Liver (tissue), 9 donors: Measurements from ENCODE around the gene PLEKHN1. TPM values are rescaled to one million over a fixed set of nuclear protein-coding genes. Genes with fewer than 3 reads are reported as not detected.

ENCODE experiments used
- DNase-seq: peaks from one replicate; pipeline ENCODE4 v3.0.0-alpha.2; 2017; ENCODE audit warnings: low spot score
- H3K27ac ChIP-seq, 2 donors: one replicate each; pipeline ENCODE4 v1.7.0; 2013; ENCODE audit warnings: inconsistent platforms in 2 of 2, low read length in 2 of 2, control low read depth in 1 of 2, low read depth in 1 of 2, mild to moderate bottlenecking in 1 of 2
- H3K27me3 ChIP-seq, 4 donors: one replicate each; pipeline versions ENCODE4 v1.6.1 to v1.7.0; 2013; ENCODE audit warnings: low read length in 3 of 4, inconsistent platforms in 1 of 4, mild to moderate bottlenecking in 1 of 4, moderate library complexity in 1 of 4; ENCODE audit not compliant: control insufficient read depth in 4 of 4, insufficient read depth in 4 of 4
- H3K36me3 ChIP-seq, 4 donors: one replicate each; pipeline versions ENCODE4 v1.6.1 to v1.7.0; 2013; ENCODE audit warnings: low read length in 3 of 4, mild to moderate bottlenecking in 3 of 4, low read depth in 1 of 4, moderate library complexity in 1 of 4; ENCODE audit not compliant: control insufficient read depth in 4 of 4, insufficient read depth in 3 of 4
- H3K4me1 ChIP-seq, 4 donors: one replicate each; pipeline versions ENCODE4 v1.6.1 to v1.7.0; 2013; ENCODE audit warnings: low read length in 3 of 4, mild to moderate bottlenecking in 3 of 4, moderate library complexity in 1 of 4; ENCODE audit not compliant: control insufficient read depth in 4 of 4, insufficient read depth in 4 of 4
- H3K4me3 ChIP-seq, 3 donors: one replicate each; pipeline versions ENCODE4 v1.6.1 to v1.7.0; 2013; ENCODE audit warnings: low read length in 3 of 3, control low read depth in 1 of 3, low read depth in 1 of 3, mild to moderate bottlenecking in 1 of 3
- H3K9ac ChIP-seq, 2 donors: one replicate each; pipeline ENCODE4 v1.7.0; 2013; ENCODE audit warnings: low read length in 2 of 2, mild to moderate bottlenecking in 2 of 2, moderate library complexity in 2 of 2, control low read depth in 1 of 2, low read depth in 1 of 2
- H3K9me3 ChIP-seq, 4 donors: one replicate each; pipeline versions ENCODE4 v1.6.1 to v1.7.0; 2013; ENCODE audit warnings: low read length in 3 of 4; ENCODE audit not compliant: control insufficient read depth in 4 of 4
- EGR1 ChIP-seq, 2 donors: IDR thresholded peaks; 2 replicates each; pipeline ENCODE4 v1.6.1; 2016 to 2018; ENCODE audit warnings: antibody characterized with exemption in 2 of 2, low read depth in 2 of 2
- FOXA1 ChIP-seq: IDR thresholded peaks from 2 replicates; pipeline ENCODE4 v1.6.1; 2016; ENCODE audit warnings: antibody characterized with exemption
- FOXA2 ChIP-seq: IDR thresholded peaks from 2 replicates; pipeline ENCODE4 v1.6.1; 2016; ENCODE audit warnings: antibody characterized with exemption
- GABPA ChIP-seq, 2 donors: IDR thresholded peaks in 1 of 2; conservative IDR thresholded peaks in 1 of 2; 2 replicates each; pipeline ENCODE4 v1.6.1; 2016; ENCODE audit warnings: antibody characterized with exemption in 2 of 2, mild to moderate bottlenecking in 1 of 2, moderate library complexity in 1 of 2
- HNF4A ChIP-seq, 2 donors: conservative IDR thresholded peaks; 2 replicates each; pipeline ENCODE4 v1.6.1; 2016; ENCODE audit warnings: antibody characterized with exemption in 2 of 2, mild to moderate bottlenecking in 2 of 2
- HNF4G ChIP-seq: IDR thresholded peaks from 2 replicates; pipeline ENCODE4 v1.6.1; 2016; ENCODE audit warnings: antibody characterized with exemption
- JUND ChIP-seq, 2 donors: IDR thresholded peaks; 2 replicates each; pipeline ENCODE4 v1.6.1; 2016; ENCODE audit warnings: antibody characterized with exemption in 2 of 2
- RAD21 ChIP-seq, 2 donors: IDR thresholded peaks; 2 replicates each; pipeline ENCODE4 v1.6.1; 2016; ENCODE audit warnings: antibody characterized with exemption in 2 of 2, mild to moderate bottlenecking in 2 of 2
- RXRA ChIP-seq, 2 donors: IDR thresholded peaks; 2 replicates each; pipeline ENCODE4 v1.6.1; 2017 to 2018; ENCODE audit warnings: antibody characterized with exemption in 2 of 2, mild to moderate bottlenecking in 1 of 2
- SP1 ChIP-seq: IDR thresholded peaks from 2 replicates; pipeline ENCODE4 v1.6.1; 2018; ENCODE audit warnings: antibody characterized with exemption, mild to moderate bottlenecking
- TAF1 ChIP-seq: conservative IDR thresholded peaks from 2 replicates; pipeline ENCODE4 v1.6.1; 2016; ENCODE audit warnings: antibody characterized with exemption, mild to moderate bottlenecking
- YY1 ChIP-seq: IDR thresholded peaks from 2 replicates; pipeline ENCODE4 v1.6.1; 2016; ENCODE audit warnings: antibody characterized with exemption, mild to moderate bottlenecking
- WGBS: extraction: QIAGEN DNeasy Blood & Tissue Kit; methylation state at CpG from one replicate; pipeline ENCODE4 v1.1.7; 2013; 5-methylcytosine and 5-hydroxymethylcytosine counted together
- polyA plus RNA-seq, 2 donors: library from polyadenylated mRNA; stranded (reverse) in 1 of 2; unstranded in 1 of 2; fragments of 200-250 nt in 1 of 2; fragments of >200 nt in 1 of 2; fragmentation: Nextera tagmentation in 1 of 2; extraction: Ambion mirVana in 1 of 2; gene quantifications; one replicate each; pipeline versions ENCODE4 v1.2.1 to v1.2.3, GENCODE V29; 2013 to 2015
- total RNA-seq, 2 donors: library from RNA; depleted of rRNA; stranded (reverse); fragments of >200 nt; gene quantifications; one replicate each; pipeline ENCODE4 v1.2.3, GENCODE V29; 2014
- TF ChIP-seq, protein P1 (sequence below): IDR thresholded peaks from 2 replicates; pipeline ENCODE4 v1.6.1; 2016; ENCODE audit warnings: antibody characterized with exemption
- TF ChIP-seq, protein P2 (sequence below): fragments of 150-350 bp; IDR thresholded peaks from 2 replicates; pipeline ENCODE4 v1.5.1; 2017; ENCODE audit warnings: improper control_type of control experiment, low read depth, low read length; ENCODE audit not compliant: missing input control
- TF ChIP-seq, protein P3 (sequence below): IDR thresholded peaks from 2 replicates; pipeline ENCODE4 v1.6.1; 2016; ENCODE audit warnings: antibody characterized with exemption
- TF ChIP-seq, protein P4 (sequence below): IDR thresholded peaks from 2 replicates; pipeline ENCODE4 v1.6.1; 2016; ENCODE audit warnings: antibody characterized with exemption, mild to moderate bottlenecking
- TF ChIP-seq, protein P5 (sequence below): IDR thresholded peaks from 2 replicates; pipeline ENCODE4 v1.6.1; 2016; ENCODE audit warnings: antibody characterized with exemption
- donor health status: healthy.
- donor health status: healthy.
- donor health status: healthy.
- donor health status: healthy.
- donor health status: healthy.

PLEKHN1 gene
- total and polyA plus RNA-seq, 4 donors, result 0.17 to 0.18 TPM; not detected in 2

DNA sequence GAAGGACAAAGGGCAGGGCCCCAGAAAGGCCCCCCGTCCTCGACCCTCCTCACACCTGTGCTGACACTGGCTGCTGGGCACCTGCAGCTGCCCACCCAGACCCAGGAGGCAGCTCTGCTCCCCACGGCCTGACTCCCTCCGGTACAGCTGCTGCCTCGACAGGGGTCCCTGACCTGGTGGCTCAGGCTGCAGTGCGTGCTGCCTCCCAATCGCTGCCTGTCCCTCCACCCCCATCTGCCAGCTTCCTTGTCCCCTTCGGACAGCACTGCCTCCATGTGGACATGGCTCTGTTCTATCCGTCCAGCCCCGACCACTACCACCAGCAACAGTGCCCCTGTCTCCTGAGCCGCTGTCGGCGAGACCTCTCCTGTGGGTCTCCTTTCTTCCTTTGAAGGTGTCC, 11.4 kb upstream of the PLEKHN1 start:
- Histone ChIP-seq H3K36me3 (peaks cover 18 to 66% (median 31%) of the 10 kb centered on the region in 4 donors), H3K4me3 (no peak overlapping the region), H3K4me1 (peaks cover 6 to 24% (median 17%) of the 10 kb centered on the region in 4 donors), H3K27me3 (no peaks in the 10 kb centered on the region), H3K9me3 (no peaks in the 10 kb centered on the region), H3K27ac (no peak overlapping the region), H3K9ac (no peak overlapping the region)
- no peak for DNase-seq
- TF ChIP-seq RXRA (IDR thresholded peaks at IDR 0.05), result no peak
- TF ChIP-seq FOXA2, result no peak
- TF ChIP-seq, protein P1, sequence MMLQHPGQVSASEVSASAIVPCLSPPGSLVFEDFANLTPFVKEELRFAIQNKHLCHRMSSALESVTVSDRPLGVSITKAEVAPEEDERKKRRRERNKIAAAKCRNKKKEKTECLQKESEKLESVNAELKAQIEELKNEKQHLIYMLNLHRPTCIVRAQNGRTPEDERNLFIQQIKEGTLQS, result no peak
- no peak for TF ChIP-seq SP1
- TF ChIP-seq, protein P2, sequence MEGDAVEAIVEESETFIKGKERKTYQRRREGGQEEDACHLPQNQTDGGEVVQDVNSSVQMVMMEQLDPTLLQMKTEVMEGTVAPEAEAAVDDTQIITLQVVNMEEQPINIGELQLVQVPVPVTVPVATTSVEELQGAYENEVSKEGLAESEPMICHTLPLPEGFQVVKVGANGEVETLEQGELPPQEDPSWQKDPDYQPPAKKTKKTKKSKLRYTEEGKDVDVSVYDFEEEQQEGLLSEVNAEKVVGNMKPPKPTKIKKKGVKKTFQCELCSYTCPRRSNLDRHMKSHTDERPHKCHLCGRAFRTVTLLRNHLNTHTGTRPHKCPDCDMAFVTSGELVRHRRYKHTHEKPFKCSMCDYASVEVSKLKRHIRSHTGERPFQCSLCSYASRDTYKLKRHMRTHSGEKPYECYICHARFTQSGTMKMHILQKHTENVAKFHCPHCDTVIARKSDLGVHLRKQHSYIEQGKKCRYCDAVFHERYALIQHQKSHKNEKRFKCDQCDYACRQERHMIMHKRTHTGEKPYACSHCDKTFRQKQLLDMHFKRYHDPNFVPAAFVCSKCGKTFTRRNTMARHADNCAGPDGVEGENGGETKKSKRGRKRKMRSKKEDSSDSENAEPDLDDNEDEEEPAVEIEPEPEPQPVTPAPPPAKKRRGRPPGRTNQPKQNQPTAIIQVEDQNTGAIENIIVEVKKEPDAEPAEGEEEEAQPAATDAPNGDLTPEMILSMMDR, result no peak
- no peak for TF ChIP-seq HNF4G
- no peak for TF ChIP-seq HNF4A (conservative IDR thresholded peaks at IDR 0.05)
- TF ChIP-seq, protein P3, sequence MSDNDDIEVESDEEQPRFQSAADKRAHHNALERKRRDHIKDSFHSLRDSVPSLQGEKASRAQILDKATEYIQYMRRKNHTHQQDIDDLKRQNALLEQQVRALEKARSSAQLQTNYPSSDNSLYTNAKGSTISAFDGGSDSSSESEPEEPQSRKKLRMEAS, result no peak
- no peak for TF ChIP-seq YY1
- TF ChIP-seq, protein P4, sequence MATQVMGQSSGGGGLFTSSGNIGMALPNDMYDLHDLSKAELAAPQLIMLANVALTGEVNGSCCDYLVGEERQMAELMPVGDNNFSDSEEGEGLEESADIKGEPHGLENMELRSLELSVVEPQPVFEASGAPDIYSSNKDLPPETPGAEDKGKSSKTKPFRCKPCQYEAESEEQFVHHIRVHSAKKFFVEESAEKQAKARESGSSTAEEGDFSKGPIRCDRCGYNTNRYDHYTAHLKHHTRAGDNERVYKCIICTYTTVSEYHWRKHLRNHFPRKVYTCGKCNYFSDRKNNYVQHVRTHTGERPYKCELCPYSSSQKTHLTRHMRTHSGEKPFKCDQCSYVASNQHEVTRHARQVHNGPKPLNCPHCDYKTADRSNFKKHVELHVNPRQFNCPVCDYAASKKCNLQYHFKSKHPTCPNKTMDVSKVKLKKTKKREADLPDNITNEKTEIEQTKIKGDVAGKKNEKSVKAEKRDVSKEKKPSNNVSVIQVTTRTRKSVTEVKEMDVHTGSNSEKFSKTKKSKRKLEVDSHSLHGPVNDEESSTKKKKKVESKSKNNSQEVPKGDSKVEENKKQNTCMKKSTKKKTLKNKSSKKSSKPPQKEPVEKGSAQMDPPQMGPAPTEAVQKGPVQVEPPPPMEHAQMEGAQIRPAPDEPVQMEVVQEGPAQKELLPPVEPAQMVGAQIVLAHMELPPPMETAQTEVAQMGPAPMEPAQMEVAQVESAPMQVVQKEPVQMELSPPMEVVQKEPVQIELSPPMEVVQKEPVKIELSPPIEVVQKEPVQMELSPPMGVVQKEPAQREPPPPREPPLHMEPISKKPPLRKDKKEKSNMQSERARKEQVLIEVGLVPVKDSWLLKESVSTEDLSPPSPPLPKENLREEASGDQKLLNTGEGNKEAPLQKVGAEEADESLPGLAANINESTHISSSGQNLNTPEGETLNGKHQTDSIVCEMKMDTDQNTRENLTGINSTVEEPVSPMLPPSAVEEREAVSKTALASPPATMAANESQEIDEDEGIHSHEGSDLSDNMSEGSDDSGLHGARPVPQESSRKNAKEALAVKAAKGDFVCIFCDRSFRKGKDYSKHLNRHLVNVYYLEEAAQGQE, result no peak
- WGBS, result 92% methylated on average over 13 of the region's 13 CpGs

DNA sequence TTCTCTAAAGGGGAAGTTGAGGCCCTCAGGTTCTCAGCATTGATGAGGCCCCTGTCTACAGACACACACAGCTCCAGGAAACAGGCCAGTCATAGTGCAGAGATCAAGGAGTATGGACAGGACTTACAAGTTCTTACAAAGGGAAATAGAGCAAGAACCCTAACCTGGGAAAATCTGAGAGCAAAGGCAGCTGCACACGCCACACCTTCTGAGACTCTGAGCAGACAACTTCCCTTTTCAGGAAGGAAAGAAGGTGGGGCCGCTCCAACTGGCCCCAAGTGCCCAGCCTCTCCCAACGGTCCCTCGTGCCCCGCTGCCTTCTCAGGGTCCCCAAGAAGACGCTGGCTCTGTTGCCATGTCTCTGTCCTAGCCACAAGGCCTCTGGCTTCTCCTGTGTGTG, 10.8 kb upstream of the PLEKHN1 start:
- 82% methylated on average over 6 of the region's 6 CpGs for WGBS
- H3K27ac ChIP-seq, result no peak overlapping the region
- peaks cover 6 to 24% (median 17%) of the 10 kb centered on the region in 4 donors for H3K4me1 ChIP-seq

More for the DNA sequence above, 10.8 kb upstream of the PLEKHN1 start:
- Histone ChIP-seq H3K36me3 (peaks cover 18 to 61% (median 28%) of the 10 kb centered on the region in 4 donors), H3K27me3 (no peaks in the 10 kb centered on the region), H3K9ac (no peak overlapping the region), H3K4me3 (no peak overlapping the region), H3K9me3 (no peaks in the 10 kb centered on the region)
- DNase-seq, result no peak
- TF ChIP-seq SP1, result no peak
- TF ChIP-seq, protein P5, sequence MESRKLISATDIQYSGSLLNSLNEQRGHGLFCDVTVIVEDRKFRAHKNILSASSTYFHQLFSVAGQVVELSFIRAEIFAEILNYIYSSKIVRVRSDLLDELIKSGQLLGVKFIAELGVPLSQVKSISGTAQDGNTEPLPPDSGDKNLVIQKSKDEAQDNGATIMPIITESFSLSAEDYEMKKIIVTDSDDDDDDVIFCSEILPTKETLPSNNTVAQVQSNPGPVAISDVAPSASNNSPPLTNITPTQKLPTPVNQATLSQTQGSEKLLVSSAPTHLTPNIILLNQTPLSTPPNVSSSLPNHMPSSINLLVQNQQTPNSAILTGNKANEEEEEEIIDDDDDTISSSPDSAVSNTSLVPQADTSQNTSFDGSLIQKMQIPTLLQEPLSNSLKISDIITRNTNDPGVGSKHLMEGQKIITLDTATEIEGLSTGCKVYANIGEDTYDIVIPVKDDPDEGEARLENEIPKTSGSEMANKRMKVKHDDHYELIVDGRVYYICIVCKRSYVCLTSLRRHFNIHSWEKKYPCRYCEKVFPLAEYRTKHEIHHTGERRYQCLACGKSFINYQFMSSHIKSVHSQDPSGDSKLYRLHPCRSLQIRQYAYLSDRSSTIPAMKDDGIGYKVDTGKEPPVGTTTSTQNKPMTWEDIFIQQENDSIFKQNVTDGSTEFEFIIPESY, result no peak
- TF ChIP-seq HNF4A (conservative IDR thresholded peaks at IDR 0.05), result no peak
- no peak for TF ChIP-seq GABPA (IDR thresholded peaks at IDR 0.05 in 1 of 2, conservative IDR thresholded peaks at IDR 0.05 in 1 of 2)
- TF ChIP-seq, protein P2, result no peak
- TF ChIP-seq, protein P3, result no peak
- TF ChIP-seq FOXA1, result no peak
- TF ChIP-seq HNF4G, result no peak
- no peak for TF ChIP-seq FOXA2
- TF ChIP-seq, protein P4, result no peak
- TF ChIP-seq YY1, result no peak
- TF ChIP-seq EGR1 (IDR thresholded peaks at IDR 0.05; ENCODE audit: low read depth in 2 of 2), result no peak
- TF ChIP-seq RAD21 (IDR thresholded peaks at IDR 0.05), result no peak
- no peak for TF ChIP-seq TAF1
- TF ChIP-seq JUND (IDR thresholded peaks at IDR 0.05), result no peak
